ENCODE measurements around the gene OR6C1.
"Not testable (repeated sequence)": the region's sequence is repeated elsewhere in the genome, so short reads cannot be mapped to it uniquely, and the experiment has no call there.

The OR6C1 gene

GRCh38 chr12:55314043-55314442 is at the start of gene OR6C1:
TSS of gene OR6C1 (plus strand) at chr12:55314343. CDS start at chr12:55320600, 6,257 bp downstream.
- TF ChIP-seq CTCF (IDR thresholded peaks at IDR 0.05; ENCODE audit: low read depth, low read length), result no peak
- no peak for DNase-seq (ENCODE audit: low read depth in 2 of 2)
- H3K4me3 ChIP-seq (replicated peaks in 1 of 2; ENCODE audit: low read depth in 2 of 2, low read length in 2 of 2), result no peak within 1 kb of the TSS

- DNase-seq (ENCODE audit: low read depth in 2 of 2), result no peak
- no peak overlapping the region for H3K4me3 ChIP-seq (replicated peaks in 1 of 2; ENCODE audit: low read depth in 2 of 2, low read length in 2 of 2)
- TF ChIP-seq CTCF (IDR thresholded peaks at IDR 0.05; ENCODE audit: low read depth, low read length), result no peak
Observed at GRCh38 chr12:55280991-55281390, 33.2 kb upstream of the OR6C1 start.

- DNase-seq (ENCODE audit: low read depth in 2 of 2), result no peak
- H3K4me3 ChIP-seq (replicated peaks in 1 of 2; ENCODE audit: low read depth in 2 of 2, low read length in 2 of 2), result no peak overlapping the region
- TF ChIP-seq CTCF (IDR thresholded peaks at IDR 0.05; ENCODE audit: low read depth, low read length), result no peak
Observed at GRCh38 chr12:55289999-55290398, 24.1 kb upstream of the OR6C1 start.

- TF ChIP-seq CTCF (IDR thresholded peaks at IDR 0.05; ENCODE audit: low read depth, low read length), result no peak
- no peak for DNase-seq (ENCODE audit: low read depth in 2 of 2)
- H3K4me3 ChIP-seq (replicated peaks in 1 of 2; ENCODE audit: low read depth in 2 of 2, low read length in 2 of 2), result no peak within 1 kb of the TSS
Observed at GRCh38 chr12:55296469-55296868, 17.7 kb upstream of the OR6C1 start, which contains the start of gene OR6C6. TSS of gene OR6C6 (minus strand) at chr12:55296569. CDS start at chr12:55295232, 1,337 bp downstream.

GRCh38 chr12:55320201-55320600 is 6.1 kb downstream of the OR6C1 start:
- DNase-seq (ENCODE audit: low read depth in 2 of 2), result no peak
- TF ChIP-seq CTCF (IDR thresholded peaks at IDR 0.05; ENCODE audit: low read depth, low read length), result no peak
- H3K4me3 ChIP-seq (replicated peaks in 1 of 2; ENCODE audit: low read depth in 2 of 2, low read length in 2 of 2), result no peak overlapping the region

- not testable (repeated sequence) for H3K4me3 ChIP-seq (replicated peaks in 1 of 2; ENCODE audit: low read depth in 2 of 2, low read length in 2 of 2)
Observed at GRCh38 chr12:55325801-55326200, 11.7 kb downstream of the OR6C1 start.

GRCh38 chr12:55330446-55330845 is 16.3 kb downstream of the OR6C1 start, which contains the start of gene OR6C3:
TSS of gene OR6C3 (plus strand) at chr12:55330746. CDS start at chr12:55331701, 955 bp downstream.
- no peak within 1 kb of the TSS for H3K4me3 ChIP-seq (replicated peaks in 1 of 2; ENCODE audit: low read depth in 2 of 2, low read length in 2 of 2)
- DNase-seq (ENCODE audit: low read depth in 2 of 2), result no peak
- TF ChIP-seq CTCF (IDR thresholded peaks at IDR 0.05; ENCODE audit: low read depth, low read length), result no peak

More at GRCh38 chr12:55325801-55326200, 11.7 kb downstream of the OR6C1 start:
- DNase-seq (ENCODE audit: low read depth in 2 of 2), result not testable (repeated sequence)
